HG02885 (cell line): ENCODE results near the gene ASCL5.

Source experiments
- ATAC-seq: cut with Tn5 transposase; IDR thresholded peaks from one replicate; pipeline ENCODE4 v1.9.1; 2021; ENCODE audit warnings: mild to moderate bottlenecking; ENCODE audit not compliant: unreplicated experiment, poor library complexity

Gene ASCL5

DNA sequence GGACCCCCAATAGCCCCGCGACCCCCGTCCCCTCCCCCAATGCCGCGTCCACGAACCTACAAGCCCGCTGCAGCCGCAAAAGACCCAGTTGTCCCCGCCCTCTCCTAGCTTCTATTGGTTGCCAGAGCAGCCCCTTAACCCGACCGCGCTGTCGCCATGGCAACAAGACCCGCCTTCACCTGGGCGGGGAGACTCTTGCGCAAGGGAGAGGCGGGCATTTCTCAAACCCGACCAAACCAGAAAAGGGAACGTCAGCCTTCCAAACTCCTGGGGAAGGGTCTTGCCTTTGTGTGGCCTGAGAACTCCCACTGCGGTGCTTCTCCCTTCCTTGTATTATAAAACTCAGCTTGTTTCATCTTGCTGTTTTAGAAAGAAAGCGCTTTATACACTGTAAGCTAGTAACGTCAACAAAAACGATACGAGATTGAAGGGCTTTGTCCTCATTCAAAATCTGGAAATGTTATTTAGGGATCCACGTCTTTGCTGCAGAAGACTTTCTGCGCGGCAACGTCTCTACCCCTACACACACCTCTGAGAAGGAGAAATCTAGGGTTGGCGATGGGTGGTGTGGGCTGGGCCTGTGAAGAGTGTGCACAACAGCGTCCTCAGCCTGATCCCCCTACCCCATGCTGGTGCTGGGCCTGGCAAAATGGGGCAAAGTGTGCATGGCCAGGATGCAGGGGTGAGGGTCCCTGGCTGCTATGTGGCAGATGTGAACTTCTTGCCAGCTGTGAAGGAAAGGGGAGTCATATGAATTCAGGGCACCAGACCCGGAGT lies 27.6 kb upstream of the ASCL5 start, which contains the start of gene TMEM9:
Gene TMEM9 (minus strand): TSS at position 86 of the 777 bp plus-strand sequence. CDS start 551 bp downstream, outside the sequence.
- peak; percentile 98 for ATAC-seq

GRCh38 chr1:201153474-201154388 lies 26.7 kb upstream of the ASCL5 start:
- ATAC-seq, result peak; percentile 76

DNA sequence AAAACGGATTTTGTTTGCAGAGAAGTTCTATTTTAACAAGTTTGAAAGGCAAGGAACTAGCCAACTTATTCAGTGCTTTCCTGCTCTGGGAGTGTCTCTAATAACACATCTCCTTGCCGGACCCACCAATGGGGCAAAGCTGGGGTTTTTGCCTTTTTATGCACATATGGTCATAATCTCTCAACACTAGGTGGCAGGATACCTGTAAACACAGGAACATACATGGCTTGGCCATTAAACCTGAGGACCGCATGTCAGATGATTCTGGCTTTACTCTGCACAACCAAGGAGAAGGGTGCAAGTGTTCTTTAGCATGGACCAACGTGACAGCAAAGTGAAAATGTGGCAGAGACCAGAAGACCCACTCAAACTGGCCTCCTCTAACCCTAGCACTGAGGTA lies 22.4 kb upstream of the ASCL5 start:
- no peak for ATAC-seq

GRCh38 chr1:201147396-201148015 lies 20.5 kb upstream of the ASCL5 start:
- no peak for ATAC-seq

DNA sequence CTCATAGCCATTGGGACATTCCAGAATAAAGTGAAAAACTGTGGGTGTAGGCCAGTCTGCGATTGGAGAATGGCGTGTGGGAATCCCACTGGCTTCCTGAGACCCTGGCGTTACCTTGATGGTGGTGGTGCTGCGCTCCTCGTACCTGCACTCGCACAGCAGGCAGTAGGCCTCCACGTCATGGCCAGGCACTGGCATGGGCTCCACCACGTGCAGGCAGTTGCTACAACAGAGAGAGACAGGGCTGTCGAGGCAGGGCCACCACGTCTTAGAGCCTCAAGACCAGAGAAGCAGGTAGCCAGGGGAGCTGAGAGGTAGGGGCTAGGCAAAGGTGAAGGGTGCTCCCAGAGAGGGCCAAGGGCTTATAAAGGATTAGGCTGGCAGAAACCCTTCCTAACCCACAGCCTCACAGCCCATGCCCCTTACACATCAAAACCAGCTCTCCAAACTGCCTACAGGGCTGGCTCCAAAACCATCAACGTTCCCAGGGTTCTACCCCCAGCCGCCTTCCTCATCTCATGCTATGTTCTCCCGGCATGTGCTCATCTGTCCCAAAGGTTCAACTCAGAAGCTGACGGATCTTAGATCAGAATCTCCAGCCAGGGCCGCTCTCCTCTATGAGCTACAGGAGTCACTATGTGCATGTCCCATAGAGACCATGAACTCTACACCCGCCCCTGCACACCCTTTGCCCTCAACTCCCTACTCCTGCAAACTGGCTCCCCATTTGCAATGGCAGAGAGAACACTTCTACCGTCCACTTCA lies 19.8 kb upstream of the ASCL5 start:
- ATAC-seq, result no peak

DNA sequence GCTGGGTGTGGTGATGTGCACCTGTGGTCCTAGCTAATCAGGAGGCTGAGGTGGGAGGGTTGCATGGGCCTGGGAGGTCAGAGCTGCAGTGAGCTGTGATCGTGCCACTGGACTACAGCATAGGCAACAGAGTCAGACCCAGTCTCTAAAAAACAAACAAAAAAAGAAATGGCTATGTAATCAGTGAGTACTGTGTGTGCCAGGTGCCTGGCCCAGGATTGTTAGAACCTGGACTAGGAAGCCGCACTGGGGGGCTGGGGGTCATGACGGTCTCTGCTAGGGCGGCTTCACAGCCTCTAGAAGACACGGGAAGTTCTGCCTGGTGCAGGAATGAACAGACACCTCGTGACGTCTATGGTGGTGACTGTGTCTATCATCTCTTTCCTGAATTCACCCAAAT lies 18.8 kb upstream of the ASCL5 start:
- no peak for ATAC-seq

DNA sequence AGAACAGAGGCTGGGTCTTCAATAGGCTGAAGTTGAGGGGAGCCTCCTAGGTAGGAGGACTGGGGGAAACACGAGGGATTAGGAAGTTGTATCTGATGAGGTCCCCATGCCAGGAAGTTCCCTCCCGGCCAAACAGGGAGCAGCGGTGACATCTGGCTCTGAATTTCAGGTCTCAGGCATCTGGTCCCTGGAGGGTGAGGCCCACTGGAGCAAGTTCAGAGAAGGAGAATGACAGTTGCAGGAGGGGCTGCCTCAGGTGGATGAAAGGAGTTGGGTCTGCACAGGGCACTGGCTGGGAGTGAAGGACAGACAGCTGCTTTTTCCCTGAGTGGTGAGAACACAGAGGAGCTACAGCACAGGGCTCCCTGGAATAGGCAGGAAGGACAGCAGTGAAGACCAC lies 18.1 kb upstream of the ASCL5 start:
- no peak for ATAC-seq

DNA sequence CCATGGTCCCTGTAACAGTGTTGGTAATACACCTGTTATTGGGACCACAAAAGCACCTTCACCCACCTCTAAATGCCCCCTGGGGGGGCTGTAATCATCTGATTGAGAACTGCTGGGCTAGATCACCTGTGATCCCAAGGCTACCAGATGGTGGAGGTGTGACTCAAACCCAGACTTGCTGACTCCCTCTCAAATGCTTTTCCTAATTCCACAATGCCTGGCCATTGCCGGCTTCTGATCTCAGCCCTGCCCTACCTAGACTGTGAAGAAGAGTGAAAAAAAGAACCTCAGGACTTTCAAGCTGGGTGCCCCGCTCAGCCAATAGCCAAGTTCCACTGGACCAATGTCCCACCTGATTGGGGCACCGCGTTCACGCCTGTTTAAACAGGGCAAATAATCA lies 17.7 kb upstream of the ASCL5 start:
- ATAC-seq, result no peak

GRCh38 chr1:201143726-201144635 lies 17.0 kb upstream of the ASCL5 start:
- no peak for ATAC-seq

DNA sequence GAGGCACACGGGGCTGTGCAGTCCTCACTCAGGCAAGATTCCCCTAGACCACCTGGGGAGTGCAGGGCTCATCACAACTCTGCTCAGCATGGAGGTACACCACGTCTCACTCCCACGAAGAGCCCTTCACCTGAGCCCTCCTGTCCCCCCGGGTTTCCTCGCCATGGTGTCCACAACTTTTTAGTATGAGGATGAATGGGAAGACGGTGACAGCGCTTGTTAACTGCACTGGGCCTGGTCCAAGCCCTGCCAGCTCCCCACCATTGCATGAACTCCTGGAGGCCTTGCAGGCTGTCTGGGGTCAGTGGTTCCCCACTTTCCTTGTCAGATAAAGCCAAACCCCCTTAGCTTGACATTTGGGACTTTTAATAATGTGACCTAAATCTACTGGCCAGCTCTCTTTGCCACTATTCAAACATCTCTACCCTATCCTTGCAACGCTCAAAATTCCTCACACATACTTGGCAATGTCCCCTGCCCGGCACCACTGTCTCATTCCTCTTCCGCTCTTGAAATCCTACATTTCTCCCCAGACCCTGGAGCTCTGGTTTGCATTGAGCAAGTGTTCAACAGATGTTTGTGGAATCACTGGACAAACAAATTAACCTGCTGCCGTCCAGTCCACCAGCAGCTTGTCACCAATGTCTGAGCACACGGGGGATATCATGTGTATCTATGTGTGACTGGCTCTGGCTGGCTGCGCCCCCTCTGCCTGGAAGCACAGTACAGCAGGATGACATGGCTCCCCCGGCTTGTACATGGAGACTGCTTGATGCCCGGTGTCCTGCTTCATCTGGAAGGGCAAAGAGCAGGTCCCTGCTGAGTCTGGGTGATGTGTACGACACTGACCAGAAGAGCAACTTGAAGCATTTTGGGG lies 16.1 kb upstream of the ASCL5 start:
- no peak for ATAC-seq

- ATAC-seq, result no peak
Measured at GRCh38 chr1:201142011-201142848, 15.2 kb upstream of the ASCL5 start.

- no peak for ATAC-seq
Measured at GRCh38 chr1:201141418-201141817, 14.4 kb upstream of the ASCL5 start.

- no peak for ATAC-seq
Measured at GRCh38 chr1:201140941-201141260, 13.9 kb upstream of the ASCL5 start.

DNA sequence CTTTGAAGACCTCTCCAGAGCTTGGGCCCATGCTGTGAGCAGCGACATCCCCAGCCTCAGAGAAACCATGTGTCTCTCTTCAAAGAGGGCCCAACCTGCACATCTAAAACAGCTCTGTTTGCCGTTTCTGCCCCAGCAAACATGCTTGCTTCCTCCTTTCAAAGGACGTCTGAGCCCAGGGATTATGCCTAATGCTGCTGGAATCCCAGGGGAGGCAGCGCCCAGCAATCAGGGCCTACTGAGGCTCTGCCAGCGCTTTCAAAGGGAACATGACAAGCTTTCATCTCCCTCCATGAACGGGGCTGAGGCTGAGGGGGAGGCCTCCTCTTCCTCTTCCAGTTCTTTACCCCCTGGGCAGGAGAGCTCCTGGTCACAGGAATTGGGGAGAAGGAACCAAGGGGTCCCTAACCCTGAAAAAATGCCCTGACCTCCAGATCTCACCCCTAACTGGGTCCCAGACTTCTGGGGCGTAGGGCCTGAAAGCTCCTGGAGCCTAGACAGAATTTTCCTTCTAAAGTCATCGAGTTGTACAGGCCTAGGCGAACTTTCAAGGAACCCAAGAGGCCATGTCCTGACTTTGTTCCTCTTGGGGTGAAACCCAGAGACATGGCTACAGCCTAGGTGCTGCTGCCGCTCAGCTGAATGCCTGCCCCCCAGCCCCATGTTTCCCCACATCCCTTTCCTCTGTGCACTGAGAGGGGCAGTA lies 13.4 kb upstream of the ASCL5 start:
- ATAC-seq, result no peak

- no peak for ATAC-seq
Measured at GRCh38 chr1:201139756-201140155, 12.8 kb upstream of the ASCL5 start.

GRCh38 chr1:201139306-201139705 lies 12.3 kb upstream of the ASCL5 start:
- ATAC-seq, result no peak

- ATAC-seq, result no peak
Measured at GRCh38 chr1:201138311-201138840, 11.4 kb upstream of the ASCL5 start.
